ENCODE measurements around the gene DNHD1. TPM values are rescaled to one million over a fixed set of nuclear protein-coding genes. Genes with fewer than 3 reads are reported as not detected.

Gene DNHD1
- total and polyA plus RNA-seq, 2 of the 4 experiments (the other 2 are of a cell fraction), result 1.8 to 3.6 TPM

GRCh38 chr11:6611092-6611962 is 114.2 kb downstream of the DNHD1 start:
- Histone ChIP-seq H3K9me1 (ENCODE audit: insufficient read depth, low read length) (peaks cover 39% of the 10 kb centered on the region), H2BK120ac (ENCODE audit: low read depth, low read length) (peak overlapping the region; percentile 9), H2BK5ac (ENCODE audit: low read depth, low read length, poor library complexity, severe bottlenecking) (peak overlapping the region; percentile 72), H3K23ac (ENCODE audit: low read depth, low read length) (peak overlapping the region; percentile 92), H3K27me3 (ENCODE audit: control insufficient read depth, insufficient read depth, low read length) (no peaks in the 10 kb centered on the region), H2BK20ac (ENCODE audit: low read depth, low read length) (no peak overlapping the region), H3K9ac (ENCODE audit: low read depth, low read length) (peak overlapping the region; percentile 96), H4K91ac (ENCODE audit: insufficient read depth, low read depth, low read length) (peak overlapping the region; percentile 16), H4K8ac (ENCODE audit: low read depth in 2 of 2, low read length in 2 of 2) (peak overlapping the region; percentile 19 to 52), H3K36me3 (ENCODE audit: control insufficient read depth, insufficient read depth, low read length) (peaks cover 61% of the 10 kb centered on the region), H3K14ac (replicated peaks; ENCODE audit: low read depth, low read length) (peak overlapping the region; percentile 92), H2BK15ac (ENCODE audit: low read depth, low read length) (no peak overlapping the region), H3K4me2 (ENCODE audit: low read depth, low read length) (peak overlapping the region; percentile 96), H3K56ac (ENCODE audit: extremely low read depth, insufficient read depth, low read length) (peak overlapping the region; percentile 84), H3K18ac (ENCODE audit: low read depth, low read length) (no peak overlapping the region; the same call in 1 of the 2 replicates), H3K9me3 (ENCODE audit: control insufficient read depth, insufficient read depth, low read length) (no peaks in the 10 kb centered on the region), H2AK9ac (replicated peaks; ENCODE audit: low read depth, low read length, poor library complexity) (peak overlapping the region; percentile 91), H2AFZ (replicated peaks; ENCODE audit: low read length, poor library complexity) (peak overlapping the region; percentile 95), H3K4me1 (ENCODE audit: control insufficient read depth, insufficient read depth, low read length) (peaks cover 31% of the 10 kb centered on the region), H4K5ac (ENCODE audit: low read depth, low read length) (peak overlapping the region; percentile 27), H3K79me1 (ENCODE audit: low read depth in 1 of 2, low read length in 2 of 2) (peaks cover 31 to 79% of the 10 kb centered on the region in 2 experiments), H3K4me3 (ENCODE audit: insufficient read depth, low read depth, low read length) (peak overlapping the region; percentile 67), H3K4ac (ENCODE audit: low read depth, low read length) (peak overlapping the region; percentile 85), H4K20me1 (ENCODE audit: insufficient read depth, low read length) (peaks cover 8% of the 10 kb centered on the region), H2AK5ac (ENCODE audit: low read depth, low read length) (peak overlapping the region; percentile 84), H3K27ac (ENCODE audit: insufficient read depth, low read length) (peak overlapping the region; percentile 84)
- 3% methylated on average over 27 of the region's 39 CpGs; no CpG with 5 or more reads in 1 of the 2 experiments for WGBS, 2 experiments (ENCODE audit: extremely low coverage in 2 of 2, insufficient read length in 1 of 2)
- DNase-seq (peak; percentile 21), ATAC-seq (ENCODE audit: low read depth) (peak; percentile 9)
- TF ChIP-seq SMC3 (IDR thresholded peaks at IDR 0.05; ENCODE audit: low read depth, low read length) (no peak), RCOR1 (IDR thresholded peaks at IDR 0.05; ENCODE audit: insufficient replicate concordance, low read length) (no peak), MXI1 (IDR thresholded peaks at IDR 0.05; ENCODE audit: borderline replicate concordance, low read depth, low read length) (0 out of 2 replicates have a peak, but pooled peaks have one; percentile 10), POLR2A (IDR thresholded peaks at IDR 0.05; ENCODE audit: low read depth, low read length) (no peak), FOS (IDR thresholded peaks at IDR 0.05; ENCODE audit: low read depth, low read length) (no peak), NFE2L2 (IDR thresholded peaks at IDR 0.05; ENCODE audit: low read depth, low read length) (no peak), CEBPB (IDR thresholded peaks at IDR 0.05; ENCODE audit: low read depth, low read length) (no peak), MAZ (IDR thresholded peaks at IDR 0.05; ENCODE audit: borderline replicate concordance, low read depth, low read length) (0 out of 2 replicates have a peak, but pooled peaks have one; percentile 10), USF2 (IDR thresholded peaks at IDR 0.05; ENCODE audit: low read depth, low read length) (no peak), RFX5 (IDR thresholded peaks at IDR 0.05; ENCODE audit: low read depth, low read length) (no peak), RAD21 (IDR thresholded peaks at IDR 0.05; ENCODE audit: low read length) (no peak)
- TF ChIP-seq, protein P1, sequence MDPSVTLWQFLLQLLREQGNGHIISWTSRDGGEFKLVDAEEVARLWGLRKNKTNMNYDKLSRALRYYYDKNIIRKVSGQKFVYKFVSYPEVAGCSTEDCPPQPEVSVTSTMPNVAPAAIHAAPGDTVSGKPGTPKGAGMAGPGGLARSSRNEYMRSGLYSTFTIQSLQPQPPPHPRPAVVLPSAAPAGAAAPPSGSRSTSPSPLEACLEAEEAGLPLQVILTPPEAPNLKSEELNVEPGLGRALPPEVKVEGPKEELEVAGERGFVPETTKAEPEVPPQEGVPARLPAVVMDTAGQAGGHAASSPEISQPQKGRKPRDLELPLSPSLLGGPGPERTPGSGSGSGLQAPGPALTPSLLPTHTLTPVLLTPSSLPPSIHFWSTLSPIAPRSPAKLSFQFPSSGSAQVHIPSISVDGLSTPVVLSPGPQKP (IDR thresholded peaks at IDR 0.05; ENCODE audit: borderline replicate concordance, low read depth, low read length), result no peak
- TF ChIP-seq, protein P2, sequence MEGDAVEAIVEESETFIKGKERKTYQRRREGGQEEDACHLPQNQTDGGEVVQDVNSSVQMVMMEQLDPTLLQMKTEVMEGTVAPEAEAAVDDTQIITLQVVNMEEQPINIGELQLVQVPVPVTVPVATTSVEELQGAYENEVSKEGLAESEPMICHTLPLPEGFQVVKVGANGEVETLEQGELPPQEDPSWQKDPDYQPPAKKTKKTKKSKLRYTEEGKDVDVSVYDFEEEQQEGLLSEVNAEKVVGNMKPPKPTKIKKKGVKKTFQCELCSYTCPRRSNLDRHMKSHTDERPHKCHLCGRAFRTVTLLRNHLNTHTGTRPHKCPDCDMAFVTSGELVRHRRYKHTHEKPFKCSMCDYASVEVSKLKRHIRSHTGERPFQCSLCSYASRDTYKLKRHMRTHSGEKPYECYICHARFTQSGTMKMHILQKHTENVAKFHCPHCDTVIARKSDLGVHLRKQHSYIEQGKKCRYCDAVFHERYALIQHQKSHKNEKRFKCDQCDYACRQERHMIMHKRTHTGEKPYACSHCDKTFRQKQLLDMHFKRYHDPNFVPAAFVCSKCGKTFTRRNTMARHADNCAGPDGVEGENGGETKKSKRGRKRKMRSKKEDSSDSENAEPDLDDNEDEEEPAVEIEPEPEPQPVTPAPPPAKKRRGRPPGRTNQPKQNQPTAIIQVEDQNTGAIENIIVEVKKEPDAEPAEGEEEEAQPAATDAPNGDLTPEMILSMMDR (conservative IDR thresholded peaks at IDR 0.05; ENCODE audit: low read depth, low read length), result no peak
- dilution Hi-C loops (cut with HindIII; ENCODE audit: low sequenced_read_pairs, unreplicated experiment) (no loop called here), in situ Hi-C loops (cut with MboI; ENCODE audit: low sequenced_read_pairs) (no loop called here), intact Hi-C loops (cut with micrococcal nuclease) (no loop called here)
- no TSS peak for BruUV-seq (replicated peaks)
- CTCF ChIA-PET, result no interaction called here
- POLR2A ChIA-PET (ENCODE audit: unreplicated experiment), result interaction anchor here (0.8 to 0.9 kb wide), 2 partner anchors 10 to 16 kb away, joined by 3 to 4 read pairs; no protein-coding TSS in a partner anchor
